NB4 (cell line): ENCODE data around the gene RABGEF1.

ENCODE experiments used
- CTCF ChIP-seq: IDR thresholded peaks from one replicate; pipeline ENCODE4 v1.5.1; 2012; ENCODE audit warnings: low read depth, low read length
- POLR2A ChIP-seq: IDR thresholded peaks from 2 replicates; pipeline ENCODE4 v1.6.1; 2011; ENCODE audit warnings: mild to moderate bottlenecking; ENCODE audit not compliant: insufficient read length; ENCODE audit errors: extremely low read depth

- no peak for TF ChIP-seq POLR2A
- no peak for TF ChIP-seq CTCF
Observed at GRCh38 chr7:66840316-66840715, 99.8 kb downstream of the RABGEF1 start.
